HepG2 (cell line): Measurements from ENCODE around the gene UPB1. TPM values are rescaled to one million over a fixed set of nuclear protein-coding genes. Genes with fewer than 3 reads are reported as not detected.

Experiments
- ARHGAP35 ChIP-seq: sonication (generic); formaldehyde crosslinking; IDR thresholded peaks from 2 replicates; pipeline ENCODE4 v1.9.0; 2022; ENCODE audit warnings: mild to moderate bottlenecking, inconsistent platforms, moderate library complexity, missing genetic modification reagents, borderline replicate concordance
- CBFB ChIP-seq: sonication (generic); formaldehyde crosslinking; IDR thresholded peaks from 2 replicates; pipeline ENCODE4 v1.4.0; 2020; ENCODE audit warnings: missing genetic modification reagents
- FOSL2 ChIP-seq: sonication (generic); formaldehyde crosslinking; IDR thresholded peaks from 2 replicates; pipeline ENCODE4 v1.4.0; 2020; ENCODE audit warnings: missing genetic modification reagents
- IKZF5 ChIP-seq: IDR thresholded peaks from 2 replicates; pipeline ENCODE4 v1.6.1; 2018; ENCODE audit warnings: missing genetic modification reagents, mild to moderate bottlenecking, missing compliant biosample characterization
- ISL2 ChIP-seq: sonication (generic); formaldehyde crosslinking; IDR thresholded peaks from 2 replicates; pipeline ENCODE4 v1.5.0; 2020; ENCODE audit warnings: missing genetic modification reagents
- KLF9 ChIP-seq: IDR thresholded peaks from 2 replicates; pipeline ENCODE4 v1.6.1; 2016; ENCODE audit warnings: low read depth
- RCOR2 ChIP-seq: IDR thresholded peaks from 2 replicates; pipeline ENCODE4 v1.6.1; 2016; ENCODE audit warnings: missing biosample characterization, missing genetic modification reagents
- ZNF275 ChIP-seq: sonication (generic); formaldehyde crosslinking; IDR thresholded peaks from 2 replicates; pipeline ENCODE4 v1.8.0; 2022; ENCODE audit warnings: missing genetic modification reagents, mild to moderate bottlenecking, inconsistent platforms, borderline replicate concordance
- ZNF33A ChIP-seq: sonication (generic); formaldehyde crosslinking; IDR thresholded peaks from 2 replicates; pipeline ENCODE4 v1.5.1; 2020; ENCODE audit warnings: missing genetic modification reagents, mild to moderate bottlenecking, moderate library complexity, borderline replicate concordance
- ZNF468 ChIP-seq: sonication (generic); formaldehyde crosslinking; IDR thresholded peaks from 2 replicates; pipeline ENCODE4 v1.8.0; 2022; ENCODE audit warnings: mild to moderate bottlenecking, moderate library complexity, missing genetic modification reagents
- ZNF580 ChIP-seq: IDR thresholded peaks from 2 replicates; pipeline ENCODE4 v1.6.1; 2016; ENCODE audit warnings: low read depth, borderline replicate concordance
- ZNF746 ChIP-seq: sonication (generic); formaldehyde crosslinking; IDR thresholded peaks from 2 replicates; pipeline ENCODE4 v1.8.0; 2022; ENCODE audit warnings: mild to moderate bottlenecking, missing genetic modification reagents
- polyA plus RNA-seq, 8 experiments: library from polyadenylated mRNA; depleted of rRNA in 3 of 8; stranded (reverse) in 7 of 8; unstranded in 1 of 8; fragments of >200 nt; fragmentation: Illumina TruSeq in 4 of 8; extraction: Trizol in 4 of 8; gene quantifications; 2 replicates each; pipeline versions ENCODE4 v1.2.1 to v1.2.3, GENCODE V29; 2011 to 2016; ENCODE audit warnings: low read depth in 4 of 8, missing spikeins in 1 of 8, mixed read lengths in 1 of 8; ENCODE audit not compliant: insufficient read depth in 1 of 8
- total RNA-seq, 5 experiments: library from RNA; depleted of rRNA; stranded (reverse); fragments of >200 nt; fragmentation: Illumina TruSeq; extraction: Trizol; gene quantifications; 2 replicates each; pipeline ENCODE4 v1.2.3, GENCODE V29; 2016; ENCODE audit warnings: low read depth in 1 of 5
- TF ChIP-seq, protein P1 (sequence below): sonication (generic); formaldehyde crosslinking; IDR thresholded peaks from 2 replicates; pipeline ENCODE4 v1.5.1; 2020; ENCODE audit warnings: mild to moderate bottlenecking, moderate library complexity, missing genetic modification reagents
- TF ChIP-seq, protein P2 (sequence below): sonication (generic); formaldehyde crosslinking; IDR thresholded peaks from 2 replicates; pipeline ENCODE4 v1.5.0; 2020; ENCODE audit warnings: mild to moderate bottlenecking, missing genetic modification reagents
- TF ChIP-seq, protein P3 (sequence below): sonication (generic); formaldehyde crosslinking; IDR thresholded peaks from 2 replicates; pipeline ENCODE4 v1.5.1; 2020; ENCODE audit warnings: missing genetic modification reagents, mild to moderate bottlenecking, borderline replicate concordance
- TF ChIP-seq, protein P4 (sequence below): sonication (generic); formaldehyde crosslinking; IDR thresholded peaks from 2 replicates; pipeline ENCODE4 v1.5.0; 2020; ENCODE audit warnings: missing genetic modification reagents

UPB1 gene
- total and polyA plus RNA-seq, 2 of the 13 experiments (the other 11 are each of a cell fraction or from before 2014, with no cell fraction given) = 0.38 to 1.2 TPM

DNA sequence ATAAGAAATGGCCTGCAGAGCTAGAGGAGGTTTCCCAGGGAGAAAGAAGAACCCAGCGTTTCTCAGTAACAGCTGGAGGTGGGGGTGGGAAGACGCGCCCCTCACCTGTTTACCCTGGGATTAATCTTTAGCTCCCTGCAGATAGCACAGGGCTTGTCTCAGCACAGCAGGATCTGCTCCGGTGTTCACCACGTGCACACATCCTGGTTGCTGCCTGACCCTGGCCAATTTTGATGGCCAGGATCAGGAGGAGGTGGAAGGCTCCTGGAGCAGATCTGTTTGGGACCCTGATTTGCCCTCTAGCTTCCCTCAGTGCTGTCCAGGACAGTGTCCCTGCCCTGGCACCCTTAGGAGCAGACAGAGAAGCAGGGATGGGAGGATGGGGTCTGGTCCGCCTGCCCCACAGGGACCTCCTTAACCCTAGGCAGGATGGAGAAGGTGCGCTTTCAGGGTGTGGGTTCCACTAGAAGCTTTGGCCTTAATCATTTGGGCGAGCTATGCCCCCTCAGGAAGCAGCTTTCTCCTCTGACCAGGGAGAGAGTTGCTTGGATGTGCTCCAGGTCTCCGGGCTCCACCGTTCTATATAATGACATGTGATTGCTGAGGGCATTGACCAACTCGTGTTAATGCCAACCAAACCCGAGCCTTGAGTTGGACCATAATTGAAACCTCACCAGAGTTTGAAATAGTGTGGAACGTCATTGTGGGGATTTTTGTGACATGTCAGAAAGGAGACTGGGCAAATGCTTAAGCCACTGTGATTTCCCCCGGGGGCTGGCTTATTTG, 19.3 kb downstream of the UPB1 start (continued):
- TF ChIP-seq, protein P1, sequence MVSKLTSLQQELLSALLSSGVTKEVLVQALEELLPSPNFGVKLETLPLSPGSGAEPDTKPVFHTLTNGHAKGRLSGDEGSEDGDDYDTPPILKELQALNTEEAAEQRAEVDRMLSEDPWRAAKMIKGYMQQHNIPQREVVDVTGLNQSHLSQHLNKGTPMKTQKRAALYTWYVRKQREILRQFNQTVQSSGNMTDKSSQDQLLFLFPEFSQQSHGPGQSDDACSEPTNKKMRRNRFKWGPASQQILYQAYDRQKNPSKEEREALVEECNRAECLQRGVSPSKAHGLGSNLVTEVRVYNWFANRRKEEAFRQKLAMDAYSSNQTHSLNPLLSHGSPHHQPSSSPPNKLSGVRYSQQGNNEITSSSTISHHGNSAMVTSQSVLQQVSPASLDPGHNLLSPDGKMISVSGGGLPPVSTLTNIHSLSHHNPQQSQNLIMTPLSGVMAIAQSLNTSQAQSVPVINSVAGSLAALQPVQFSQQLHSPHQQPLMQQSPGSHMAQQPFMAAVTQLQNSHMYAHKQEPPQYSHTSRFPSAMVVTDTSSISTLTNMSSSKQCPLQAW (CRISPR knock-in tag) = peak; percentile 100
- peak; percentile 89; the same call in 1 of the 2 replicates for TF ChIP-seq KLF9
- no peak for TF ChIP-seq ZNF33A (CRISPR knock-in tag)
- no peak for TF ChIP-seq ZNF468
- peak; percentile 97 for TF ChIP-seq ZNF746 (CRISPR knock-in tag)
- TF ChIP-seq, protein P2, sequence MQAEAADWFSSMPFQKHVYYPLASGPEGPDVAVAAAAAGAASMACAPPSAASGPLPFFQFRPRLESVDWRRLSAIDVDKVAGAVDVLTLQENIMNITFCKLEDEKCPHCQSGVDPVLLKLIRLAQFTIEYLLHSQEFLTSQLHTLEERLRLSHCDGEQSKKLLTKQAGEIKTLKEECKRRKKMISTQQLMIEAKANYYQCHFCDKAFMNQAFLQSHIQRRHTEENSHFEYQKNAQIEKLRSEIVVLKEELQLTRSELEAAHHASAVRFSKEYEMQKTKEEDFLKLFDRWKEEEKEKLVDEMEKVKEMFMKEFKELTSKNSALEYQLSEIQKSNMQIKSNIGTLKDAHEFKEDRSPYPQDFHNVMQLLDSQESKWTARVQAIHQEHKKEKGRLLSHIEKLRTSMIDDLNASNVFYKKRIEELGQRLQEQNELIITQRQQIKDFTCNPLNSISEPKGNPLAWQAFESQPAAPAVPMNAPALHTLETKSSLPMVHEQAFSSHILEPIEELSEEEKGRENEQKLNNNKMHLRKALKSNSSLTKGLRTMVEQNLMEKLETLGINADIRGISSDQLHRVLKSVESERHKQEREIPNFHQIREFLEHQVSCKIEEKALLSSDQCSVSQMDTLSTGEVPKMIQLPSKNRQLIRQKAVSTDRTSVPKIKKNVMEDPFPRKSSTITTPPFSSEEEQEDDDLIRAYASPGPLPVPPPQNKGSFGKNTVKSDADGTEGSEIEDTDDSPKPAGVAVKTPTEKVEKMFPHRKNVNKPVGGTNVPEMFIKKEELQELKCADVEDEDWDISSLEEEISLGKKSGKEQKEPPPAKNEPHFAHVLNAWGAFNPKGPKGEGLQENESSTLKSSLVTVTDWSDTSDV (CRISPR knock-in tag) = peak; percentile 86; the same call in 1 of the 2 replicates
- TF ChIP-seq ARHGAP35 (CRISPR knock-in tag) = peak; percentile 73; the same call in 1 of the 2 replicates
- peak; percentile 96 for TF ChIP-seq ZNF275 (CRISPR knock-in tag)
- peak; percentile 97; the same call in 1 of the 2 replicates for TF ChIP-seq ZNF580 (CRISPR knock-in tag)
- TF ChIP-seq, protein P3, sequence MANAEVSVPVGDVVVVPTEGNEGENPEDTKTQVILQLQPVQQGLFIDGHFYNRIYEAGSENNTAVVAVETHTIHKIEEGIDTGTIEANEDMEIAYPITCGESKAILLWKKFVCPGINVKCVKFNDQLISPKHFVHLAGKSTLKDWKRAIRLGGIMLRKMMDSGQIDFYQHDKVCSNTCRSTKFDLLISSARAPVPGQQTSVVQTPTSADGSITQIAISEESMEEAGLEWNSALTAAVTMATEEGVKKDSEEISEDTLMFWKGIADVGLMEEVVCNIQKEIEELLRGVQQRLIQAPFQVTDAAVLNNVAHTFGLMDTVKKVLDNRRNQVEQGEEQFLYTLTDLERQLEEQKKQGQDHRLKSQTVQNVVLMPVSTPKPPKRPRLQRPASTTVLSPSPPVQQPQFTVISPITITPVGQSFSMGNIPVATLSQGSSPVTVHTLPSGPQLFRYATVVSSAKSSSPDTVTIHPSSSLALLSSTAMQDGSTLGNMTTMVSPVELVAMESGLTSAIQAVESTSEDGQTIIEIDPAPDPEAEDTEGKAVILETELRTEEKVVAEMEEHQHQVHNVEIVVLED = peak; percentile 64
- TF ChIP-seq, protein P4, sequence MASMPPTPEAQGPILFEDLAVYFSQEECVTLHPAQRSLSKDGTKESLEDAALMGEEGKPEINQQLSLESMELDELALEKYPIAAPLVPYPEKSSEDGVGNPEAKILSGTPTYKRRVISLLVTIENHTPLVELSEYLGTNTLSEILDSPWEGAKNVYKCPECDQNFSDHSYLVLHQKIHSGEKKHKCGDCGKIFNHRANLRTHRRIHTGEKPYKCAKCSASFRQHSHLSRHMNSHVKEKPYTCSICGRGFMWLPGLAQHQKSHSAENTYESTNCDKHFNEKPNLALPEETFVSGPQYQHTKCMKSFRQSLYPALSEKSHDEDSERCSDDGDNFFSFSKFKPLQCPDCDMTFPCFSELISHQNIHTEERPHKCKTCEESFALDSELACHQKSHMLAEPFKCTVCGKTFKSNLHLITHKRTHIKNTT = no peak
- peak; percentile 83 for TF ChIP-seq FOSL2 (CRISPR knock-in tag)
- peak; percentile 99 for TF ChIP-seq IKZF5
- TF ChIP-seq RCOR2 (CRISPR knock-in tag) = peak; percentile 83
- TF ChIP-seq CBFB (CRISPR knock-in tag) = peak; percentile 56; the same call in 1 of the 2 replicates
- TF ChIP-seq ISL2 (CRISPR knock-in tag) = peak; percentile 87
